Right lobe of liver (tissue), 4 donors: ENCODE data around the gene AAK1.

Experiments used
- POLR2A ChIP-seq: fragments of 450-650 bp; IDR thresholded peaks from one replicate; pipeline ENCODE4 v1.6.1; 2017; ENCODE audit warnings: antibody characterized with exemption, mild to moderate bottlenecking
- TF ChIP-seq, protein P1 (sequence below), 4 donors: fragments of 200-600 bp in 3 of 4; fragments of 450-650 bp in 1 of 4; IDR thresholded peaks; one replicate each; pipeline versions ENCODE4 v1.5.1 to v1.8.0; 2016 to 2022; ENCODE audit warnings: antibody characterized with exemption in 4 of 4, mild to moderate bottlenecking in 2 of 4
- donor health status: DM: no; HTN: no; CAD: no.
- donor health status: DM: no; HTN: no; CAD: no.
- donor health status: DM: no; HTN: yes; CAD: no.

DNA sequence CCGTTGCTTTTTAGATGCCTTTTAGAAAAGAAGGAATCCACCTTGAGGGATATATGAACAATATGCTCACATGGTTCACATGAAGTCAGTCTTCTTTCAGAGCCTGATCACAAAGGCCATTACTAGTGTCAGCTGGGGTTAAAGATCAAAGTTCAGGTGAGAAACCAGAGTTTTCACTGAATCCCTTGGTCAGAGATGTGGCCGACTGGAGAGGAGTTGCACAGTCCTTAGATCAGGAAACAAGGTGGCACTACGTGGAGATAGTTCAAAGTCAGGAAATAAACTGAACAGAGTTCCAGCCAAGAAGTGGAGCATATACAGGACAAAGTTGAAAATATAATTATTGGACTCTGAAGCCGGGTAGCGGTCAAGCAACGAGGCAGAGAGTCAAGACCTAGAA lies 54.6 kb downstream of the AAK1 start:
- TF ChIP-seq, protein P1, sequence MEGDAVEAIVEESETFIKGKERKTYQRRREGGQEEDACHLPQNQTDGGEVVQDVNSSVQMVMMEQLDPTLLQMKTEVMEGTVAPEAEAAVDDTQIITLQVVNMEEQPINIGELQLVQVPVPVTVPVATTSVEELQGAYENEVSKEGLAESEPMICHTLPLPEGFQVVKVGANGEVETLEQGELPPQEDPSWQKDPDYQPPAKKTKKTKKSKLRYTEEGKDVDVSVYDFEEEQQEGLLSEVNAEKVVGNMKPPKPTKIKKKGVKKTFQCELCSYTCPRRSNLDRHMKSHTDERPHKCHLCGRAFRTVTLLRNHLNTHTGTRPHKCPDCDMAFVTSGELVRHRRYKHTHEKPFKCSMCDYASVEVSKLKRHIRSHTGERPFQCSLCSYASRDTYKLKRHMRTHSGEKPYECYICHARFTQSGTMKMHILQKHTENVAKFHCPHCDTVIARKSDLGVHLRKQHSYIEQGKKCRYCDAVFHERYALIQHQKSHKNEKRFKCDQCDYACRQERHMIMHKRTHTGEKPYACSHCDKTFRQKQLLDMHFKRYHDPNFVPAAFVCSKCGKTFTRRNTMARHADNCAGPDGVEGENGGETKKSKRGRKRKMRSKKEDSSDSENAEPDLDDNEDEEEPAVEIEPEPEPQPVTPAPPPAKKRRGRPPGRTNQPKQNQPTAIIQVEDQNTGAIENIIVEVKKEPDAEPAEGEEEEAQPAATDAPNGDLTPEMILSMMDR (IDR thresholded peaks at IDR 0.05) = no peak
- no peak for TF ChIP-seq POLR2A
